Fibroblast of lung (primary cell): ENCODE measurements around the gene DSCAML1.

Source experiments
- EZH2 ChIP-seq: IDR thresholded peaks from 2 replicates; pipeline ENCODE4 v1.5.1; 2012; ENCODE audit warnings: low read length, control low read depth, mild to moderate bottlenecking; ENCODE audit errors: missing control alignments
- TF ChIP-seq, protein P1 (sequence below), 2 donors: IDR thresholded peaks in 1 of 2; conservative IDR thresholded peaks in 1 of 2; 1 replicate in 1 of 2; 2 replicates in 1 of 2; pipeline ENCODE4 v1.5.1; 2011 to 2012; ENCODE audit warnings: low read length in 2 of 2, control low read depth in 1 of 2, inconsistent platforms in 1 of 2, low read depth in 1 of 2, mild to moderate bottlenecking in 1 of 2

DNA sequence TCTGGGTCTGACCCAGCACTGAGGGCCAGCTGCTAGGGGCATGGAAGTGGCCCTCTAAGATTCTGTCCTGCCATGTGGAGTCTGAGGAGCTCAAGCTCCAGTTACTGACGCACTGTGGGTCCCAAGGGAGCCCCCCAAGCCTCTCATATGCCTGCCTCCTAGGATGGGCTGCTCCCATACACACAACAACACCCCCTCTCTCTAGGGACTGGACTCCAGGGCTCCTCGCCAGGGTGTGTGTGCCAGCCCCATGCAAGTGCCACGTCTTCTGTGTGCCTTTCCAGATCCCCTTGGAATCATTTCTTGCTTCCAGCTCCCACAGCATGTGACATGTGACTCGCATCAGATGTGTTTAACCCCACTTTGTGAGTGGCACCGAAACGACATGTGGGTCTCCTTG, 234.9 kb downstream of the DSCAML1 start:
- TF ChIP-seq, protein P1, sequence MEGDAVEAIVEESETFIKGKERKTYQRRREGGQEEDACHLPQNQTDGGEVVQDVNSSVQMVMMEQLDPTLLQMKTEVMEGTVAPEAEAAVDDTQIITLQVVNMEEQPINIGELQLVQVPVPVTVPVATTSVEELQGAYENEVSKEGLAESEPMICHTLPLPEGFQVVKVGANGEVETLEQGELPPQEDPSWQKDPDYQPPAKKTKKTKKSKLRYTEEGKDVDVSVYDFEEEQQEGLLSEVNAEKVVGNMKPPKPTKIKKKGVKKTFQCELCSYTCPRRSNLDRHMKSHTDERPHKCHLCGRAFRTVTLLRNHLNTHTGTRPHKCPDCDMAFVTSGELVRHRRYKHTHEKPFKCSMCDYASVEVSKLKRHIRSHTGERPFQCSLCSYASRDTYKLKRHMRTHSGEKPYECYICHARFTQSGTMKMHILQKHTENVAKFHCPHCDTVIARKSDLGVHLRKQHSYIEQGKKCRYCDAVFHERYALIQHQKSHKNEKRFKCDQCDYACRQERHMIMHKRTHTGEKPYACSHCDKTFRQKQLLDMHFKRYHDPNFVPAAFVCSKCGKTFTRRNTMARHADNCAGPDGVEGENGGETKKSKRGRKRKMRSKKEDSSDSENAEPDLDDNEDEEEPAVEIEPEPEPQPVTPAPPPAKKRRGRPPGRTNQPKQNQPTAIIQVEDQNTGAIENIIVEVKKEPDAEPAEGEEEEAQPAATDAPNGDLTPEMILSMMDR (conservative IDR thresholded peaks at IDR 0.05 in 1 of 2, IDR thresholded peaks at IDR 0.05 in 1 of 2; ENCODE audit: low read depth in 1 of 2, low read length in 2 of 2), result no peak
- no peak for TF ChIP-seq EZH2
